Measurements from ENCODE around the gene NDUFA8. TPM values are rescaled to one million over a fixed set of nuclear protein-coding genes. Genes with fewer than 3 reads are reported as not detected.

Gene NDUFA8
- total and polyA plus RNA-seq, 10 donors, result 27.8 to 72.7 (median 29.8) TPM

DNA sequence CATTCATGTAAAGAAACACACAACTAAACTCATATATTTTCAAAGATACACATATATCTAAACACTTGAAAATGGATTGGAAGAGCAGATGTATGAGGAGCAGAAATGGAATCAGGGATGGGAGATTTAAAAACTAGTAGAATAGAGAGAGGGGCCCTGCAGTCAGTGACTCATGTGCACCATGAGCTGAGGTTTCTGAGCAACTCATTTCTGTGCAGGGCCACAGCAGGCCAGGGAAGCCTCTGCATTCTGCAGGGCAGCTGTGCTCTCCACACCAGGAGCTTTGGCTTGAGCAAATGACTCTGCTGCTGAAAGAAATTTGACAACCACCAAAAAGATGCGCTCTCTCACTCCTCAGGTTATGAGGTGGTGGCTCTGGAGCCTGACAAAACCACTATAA lies 42.1 kb upstream of the NDUFA8 start:
- DNase-seq, result peak; percentile 43
- no peak overlapping the region for H3K27ac ChIP-seq
- no peaks in the 10 kb centered on the region for H3K9me3 ChIP-seq
- intact Hi-C loops (cut with DNase I; ENCODE audit: low total_unique reads), result no loop called here
- no peaks in the 10 kb centered on the region for H3K36me3 ChIP-seq
- TF ChIP-seq POLR2AphosphoS5 (IDR thresholded peaks at IDR 0.05) (no peak), POLR2A (IDR thresholded peaks at IDR 0.05) (no peak)
- TF ChIP-seq, protein P1, sequence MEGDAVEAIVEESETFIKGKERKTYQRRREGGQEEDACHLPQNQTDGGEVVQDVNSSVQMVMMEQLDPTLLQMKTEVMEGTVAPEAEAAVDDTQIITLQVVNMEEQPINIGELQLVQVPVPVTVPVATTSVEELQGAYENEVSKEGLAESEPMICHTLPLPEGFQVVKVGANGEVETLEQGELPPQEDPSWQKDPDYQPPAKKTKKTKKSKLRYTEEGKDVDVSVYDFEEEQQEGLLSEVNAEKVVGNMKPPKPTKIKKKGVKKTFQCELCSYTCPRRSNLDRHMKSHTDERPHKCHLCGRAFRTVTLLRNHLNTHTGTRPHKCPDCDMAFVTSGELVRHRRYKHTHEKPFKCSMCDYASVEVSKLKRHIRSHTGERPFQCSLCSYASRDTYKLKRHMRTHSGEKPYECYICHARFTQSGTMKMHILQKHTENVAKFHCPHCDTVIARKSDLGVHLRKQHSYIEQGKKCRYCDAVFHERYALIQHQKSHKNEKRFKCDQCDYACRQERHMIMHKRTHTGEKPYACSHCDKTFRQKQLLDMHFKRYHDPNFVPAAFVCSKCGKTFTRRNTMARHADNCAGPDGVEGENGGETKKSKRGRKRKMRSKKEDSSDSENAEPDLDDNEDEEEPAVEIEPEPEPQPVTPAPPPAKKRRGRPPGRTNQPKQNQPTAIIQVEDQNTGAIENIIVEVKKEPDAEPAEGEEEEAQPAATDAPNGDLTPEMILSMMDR (IDR thresholded peaks at IDR 0.05 in 8 of 11, conservative IDR thresholded peaks at IDR 0.05 in 3 of 11), result no peak
- no peaks in the 10 kb centered on the region for H3K4me1 ChIP-seq
- no peak overlapping the region for H3K4me3 ChIP-seq
- peaks cover 0 to 16% (median 0%) of the 10 kb centered on the region in 7 donors for H3K27me3 ChIP-seq (replicated peaks in 1 of 7)
- 83 to 94% (median 91%) methylated on average over 1 of the region's 1 CpG for WGBS, 5 donors

DNA sequence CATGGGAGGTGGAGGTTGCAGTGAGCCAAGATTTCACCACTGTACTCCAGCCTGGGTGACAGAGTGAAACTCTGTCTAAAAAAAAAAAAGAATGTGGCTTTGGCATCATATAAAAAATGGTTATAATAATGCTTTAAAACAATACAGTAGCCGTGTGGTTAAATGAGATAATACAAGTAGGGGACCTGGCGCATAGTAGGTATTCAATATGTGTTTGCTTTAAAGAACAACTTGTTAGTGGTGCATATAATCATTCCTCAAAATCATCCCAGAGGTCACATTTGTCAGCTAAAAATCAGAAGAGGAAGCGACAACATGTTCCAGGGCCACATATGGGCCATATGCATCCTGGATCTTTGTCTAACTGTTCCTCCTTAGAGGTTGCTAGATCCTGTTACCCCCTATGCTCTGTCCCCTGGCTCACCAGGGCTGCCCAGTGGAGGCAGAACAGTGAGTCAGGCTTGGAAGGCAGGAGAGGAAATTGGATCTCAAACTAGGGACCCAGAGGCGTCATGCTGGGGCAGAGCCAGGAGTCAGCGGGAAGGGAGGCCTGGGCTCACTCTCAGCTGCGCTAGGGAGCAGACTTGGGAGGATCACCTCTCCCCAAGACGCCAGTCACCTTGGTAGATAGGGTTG lies 41.5 kb upstream of the NDUFA8 start:
- Histone ChIP-seq H3K4me1 (no peaks in the 10 kb centered on the region), H3K36me3 (no peaks in the 10 kb centered on the region), H3K9me3 (no peaks in the 10 kb centered on the region), H3K27me3 (replicated peaks in 1 of 7) (peaks cover 0 to 13% (median 0%) of the 10 kb centered on the region in 7 donors), H3K4me3 (no peak overlapping the region), H3K27ac (no peak overlapping the region)
- DNase-seq, result peak; percentile 66
- TF ChIP-seq POLR2AphosphoS5 (IDR thresholded peaks at IDR 0.05) (peak in 1 of 3 donors; percentile 12), POLR2A (IDR thresholded peaks at IDR 0.05) (no peak)
- 74 to 85% (median 78%) methylated on average over 7 of the region's 7 CpGs for WGBS, 5 donors
- intact Hi-C loops (cut with DNase I; ENCODE audit: low total_unique reads), result no loop called here

GRCh38 chr9:122197882-122198281 lies 38.3 kb upstream of the NDUFA8 start:
- Histone ChIP-seq H3K4me1 (no peaks in the 10 kb centered on the region), H3K9me3 (no peaks in the 10 kb centered on the region), H3K27ac (no peak overlapping the region), H3K36me3 (no peaks in the 10 kb centered on the region), H3K27me3 (replicated peaks in 1 of 7) (peaks cover 0 to 13% (median 0%) of the 10 kb centered on the region in 7 donors), H3K4me3 (no peak overlapping the region)
- TF ChIP-seq POLR2A (IDR thresholded peaks at IDR 0.05) (no peak), POLR2AphosphoS5 (IDR thresholded peaks at IDR 0.05) (no peak)
- TF ChIP-seq, protein P1 (IDR thresholded peaks at IDR 0.05 in 8 of 11, conservative IDR thresholded peaks at IDR 0.05 in 3 of 11), result no peak
- DNase-seq, result no peak
- intact Hi-C loops (cut with DNase I; ENCODE audit: low total_unique reads), result no loop called here
- 76 to 85% (median 80%) methylated on average over 4 of the region's 4 CpGs for WGBS, 5 donors

DNA sequence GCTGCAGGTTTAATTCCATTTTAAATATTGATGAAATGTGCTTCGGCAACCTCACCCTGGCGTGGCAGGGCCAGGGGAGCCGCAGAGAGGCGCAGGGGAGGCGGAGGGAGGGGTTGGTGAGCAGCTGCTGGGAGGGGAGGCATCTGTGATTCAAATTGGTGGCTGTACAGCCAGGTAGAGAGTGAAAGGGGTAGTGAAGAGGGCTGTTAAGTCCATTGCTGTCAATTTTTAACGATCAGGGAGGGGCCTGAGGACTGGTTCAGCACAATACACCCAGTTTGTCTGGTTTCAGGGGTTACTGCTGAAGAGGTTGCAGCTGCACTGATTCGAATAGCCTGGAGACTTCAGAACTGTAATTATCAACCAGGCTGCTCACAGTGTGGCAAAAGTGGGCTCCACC lies 37.8 kb upstream of the NDUFA8 start:
- H3K4me1 ChIP-seq, result no peaks in the 10 kb centered on the region
- H3K36me3 ChIP-seq, result no peaks in the 10 kb centered on the region
- TF ChIP-seq POLR2A (IDR thresholded peaks at IDR 0.05) (no peak), POLR2AphosphoS5 (IDR thresholded peaks at IDR 0.05) (no peak)
- TF ChIP-seq, protein P1 (IDR thresholded peaks at IDR 0.05 in 8 of 11, conservative IDR thresholded peaks at IDR 0.05 in 3 of 11), result no peak
- peaks cover 0 to 13% (median 0%) of the 10 kb centered on the region in 7 donors for H3K27me3 ChIP-seq (replicated peaks in 1 of 7)
- intact Hi-C loops (cut with DNase I; ENCODE audit: low total_unique reads), result no loop called here
- H3K4me3 ChIP-seq, result no peak overlapping the region
- H3K27ac ChIP-seq, result no peak overlapping the region
- WGBS, 5 donors, result 69 to 83% (median 78%) methylated on average over 7 of the region's 7 CpGs
- no peak for DNase-seq
- H3K9me3 ChIP-seq, result no peaks in the 10 kb centered on the region
